ENCODE measurements around the gene C1QL1.

DNA sequence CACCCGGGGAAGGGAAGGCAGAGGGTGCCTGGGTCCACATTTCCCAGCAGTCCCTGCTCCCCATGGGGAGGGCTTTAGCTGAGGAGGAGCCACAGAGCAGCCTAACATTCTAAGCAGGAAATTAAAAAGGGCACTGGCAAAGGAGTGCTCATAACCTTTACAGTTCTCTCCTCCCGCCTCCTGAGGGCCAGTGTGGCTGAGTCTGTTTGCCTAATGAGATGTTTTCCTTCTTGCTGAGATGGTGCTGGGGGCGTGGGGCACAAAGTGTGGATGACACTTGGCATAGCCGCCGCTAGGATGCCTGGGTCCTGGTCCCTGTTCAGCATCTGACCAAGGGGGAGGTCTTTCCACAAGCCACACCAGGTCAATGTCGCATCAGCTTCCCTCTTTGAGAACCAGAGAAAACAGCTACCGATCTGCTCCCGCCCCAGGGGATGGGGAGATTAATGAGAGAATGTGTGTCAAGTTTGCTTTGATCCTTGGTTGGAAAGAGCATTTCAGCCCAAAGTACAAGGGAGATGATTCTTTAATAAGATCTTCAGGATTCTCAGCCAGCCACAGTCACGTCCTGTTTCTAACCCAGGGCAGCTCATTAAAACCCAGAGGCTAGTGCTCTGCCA, 26.3 kb downstream of the C1QL1 start:
- TF ChIP-seq EZH2phosphoT487 (IDR thresholded peaks at IDR 0.05; ENCODE audit: borderline replicate concordance, low read length): no peak
- TF ChIP-seq, protein P1, sequence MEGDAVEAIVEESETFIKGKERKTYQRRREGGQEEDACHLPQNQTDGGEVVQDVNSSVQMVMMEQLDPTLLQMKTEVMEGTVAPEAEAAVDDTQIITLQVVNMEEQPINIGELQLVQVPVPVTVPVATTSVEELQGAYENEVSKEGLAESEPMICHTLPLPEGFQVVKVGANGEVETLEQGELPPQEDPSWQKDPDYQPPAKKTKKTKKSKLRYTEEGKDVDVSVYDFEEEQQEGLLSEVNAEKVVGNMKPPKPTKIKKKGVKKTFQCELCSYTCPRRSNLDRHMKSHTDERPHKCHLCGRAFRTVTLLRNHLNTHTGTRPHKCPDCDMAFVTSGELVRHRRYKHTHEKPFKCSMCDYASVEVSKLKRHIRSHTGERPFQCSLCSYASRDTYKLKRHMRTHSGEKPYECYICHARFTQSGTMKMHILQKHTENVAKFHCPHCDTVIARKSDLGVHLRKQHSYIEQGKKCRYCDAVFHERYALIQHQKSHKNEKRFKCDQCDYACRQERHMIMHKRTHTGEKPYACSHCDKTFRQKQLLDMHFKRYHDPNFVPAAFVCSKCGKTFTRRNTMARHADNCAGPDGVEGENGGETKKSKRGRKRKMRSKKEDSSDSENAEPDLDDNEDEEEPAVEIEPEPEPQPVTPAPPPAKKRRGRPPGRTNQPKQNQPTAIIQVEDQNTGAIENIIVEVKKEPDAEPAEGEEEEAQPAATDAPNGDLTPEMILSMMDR (IDR thresholded peaks at IDR 0.05; ENCODE audit: low read depth, low read length, poor library complexity, severe bottlenecking): no peak

Measured in DOHH2 (cell line).